Karpas-422 (cell line): ENCODE data around the gene HIC1. TPM values are rescaled to one million over a fixed set of nuclear protein-coding genes. Genes with fewer than 3 reads are reported as not detected.

Source experiments
- DNase-seq: peaks from one replicate; pipeline ENCODE4 v3.0.0-alpha.2; 2015
- H2AFZ ChIP-seq: fragments of 200-600 bp; sonication (generic); 2 replicates; pipeline ENCODE4 v1.6.1; 2014; ENCODE audit warnings: antibody characterized with exemption, low read length, mixed read lengths
- H3K27ac ChIP-seq: fragments of 200-600 bp; sonication (generic); 2 replicates; pipeline ENCODE4 v1.5.1; 2014; ENCODE audit warnings: mild to moderate bottlenecking, low read length, moderate library complexity
- H3K27me3 ChIP-seq: fragments of 200-600 bp; sonication (generic); 2 replicates; pipeline ENCODE4 v1.6.1; 2014; ENCODE audit warnings: low read length, mixed read lengths
- H3K36me3 ChIP-seq: fragments of 200-600 bp; sonication (generic); 2 replicates; pipeline ENCODE4 v1.6.1; 2014; ENCODE audit warnings: low read length, mixed read lengths; ENCODE audit not compliant: insufficient read depth
- H3K4me1 ChIP-seq: fragments of 200-600 bp; sonication (generic); 2 replicates; pipeline ENCODE4 v1.6.1; 2014; ENCODE audit warnings: mild to moderate bottlenecking, low read length, mixed read lengths
- H3K4me2 ChIP-seq: fragments of 200-600 bp; sonication (generic); 2 replicates; pipeline ENCODE4 v1.6.1; 2014; ENCODE audit warnings: low read length, low read depth, mild to moderate bottlenecking; ENCODE audit not compliant: poor library complexity, severe bottlenecking
- H3K4me3 ChIP-seq: fragments of 200-600 bp; sonication (generic); 2 replicates; pipeline ENCODE4 v1.5.1; 2014; ENCODE audit warnings: mild to moderate bottlenecking, antibody characterized with exemption, low read length, mixed read lengths
- H3K79me2 ChIP-seq: fragments of 200-600 bp; sonication (generic); 2 replicates; pipeline ENCODE4 v1.6.1; 2014; ENCODE audit warnings: mild to moderate bottlenecking, low read length, mixed read lengths
- H3K9ac ChIP-seq: fragments of 200-600 bp; sonication (generic); 2 replicates; pipeline ENCODE4 v1.6.0; 2014; ENCODE audit warnings: low read length
- H3K9me2 ChIP-seq: fragments of 200-600 bp; sonication (generic), shearing (Covaris generic); replicated peaks from 2 replicates; pipeline ENCODE4 v1.6.0; 2014; ENCODE audit warnings: mild to moderate bottlenecking, low read length, moderate library complexity; ENCODE audit not compliant: insufficient read depth
- H3K9me3 ChIP-seq: fragments of 300-700, 200-600 bp; sonication (generic); 2 replicates; pipeline ENCODE4 v1.6.1; 2014; ENCODE audit warnings: low read length, mixed read lengths
- H4K20me1 ChIP-seq: fragments of 200-600 bp; sonication (generic); 2 replicates; pipeline ENCODE4 v1.6.1; 2014; ENCODE audit warnings: mild to moderate bottlenecking, antibody characterized with exemption, low read length, low read depth; ENCODE audit not compliant: insufficient read depth
- total RNA-seq: library from RNA; depleted of rRNA; stranded (reverse); fragments of >200 nt; shearing (Covaris generic); gene quantifications from 2 replicates; pipeline ENCODE4 v1.2.3, GENCODE V29; 2014; ENCODE audit warnings: low replicate concordance

Gene HIC1
- total RNA-seq, 1 experiment from 2014 or later, result 3.2 TPM

- Histone ChIP-seq H3K9ac (no peak overlapping the region), H3K9me2 (no peaks in the 10 kb centered on the region), H3K4me3 (no peak overlapping the region), H3K4me2 (no peak overlapping the region), H3K27me3 (no peaks in the 10 kb centered on the region), H3K36me3 (no peaks in the 10 kb centered on the region), H4K20me1 (peaks cover 6% of the 10 kb centered on the region; the same call in 1 of the 2 replicates), H3K9me3 (no peaks in the 10 kb centered on the region), H3K79me2 (no peaks in the 10 kb centered on the region), H2AFZ (no peak overlapping the region), H3K27ac (no peak overlapping the region), H3K4me1 (peaks cover 41% of the 10 kb centered on the region)
- no peak for DNase-seq
Measured at GRCh38 chr17:2068031-2068518, 13.2 kb downstream of the HIC1 start.

- no peak overlapping the region for H3K9ac ChIP-seq
- no peaks in the 10 kb centered on the region for H3K36me3 ChIP-seq
- no peak overlapping the region for H3K4me2 ChIP-seq
- no peak overlapping the region for H2AFZ ChIP-seq
- H4K20me1 ChIP-seq, result peaks cover under 1% of the 10 kb centered on the region; the same call in 1 of the 2 replicates
- peaks cover 36% of the 10 kb centered on the region for H3K4me1 ChIP-seq
- DNase-seq, result no peak
- no peaks in the 10 kb centered on the region for H3K79me2 ChIP-seq
- no peaks in the 10 kb centered on the region for H3K27me3 ChIP-seq
- H3K9me2 ChIP-seq, result no peaks in the 10 kb centered on the region
- H3K9me3 ChIP-seq, result no peaks in the 10 kb centered on the region
- no peak overlapping the region for H3K4me3 ChIP-seq
- no peak overlapping the region for H3K27ac ChIP-seq
Measured at GRCh38 chr17:2068519-2069051, 13.7 kb downstream of the HIC1 start.

GRCh38 chr17:2070241-2071023, 15.5 kb downstream of the HIC1 start:
- Histone ChIP-seq H2AFZ (no peak overlapping the region), H3K9me3 (no peaks in the 10 kb centered on the region), H3K36me3 (no peaks in the 10 kb centered on the region), H3K27ac (no peak overlapping the region), H4K20me1 (no peaks in the 10 kb centered on the region), H3K4me1 (peaks cover 23% of the 10 kb centered on the region), H3K79me2 (no peaks in the 10 kb centered on the region), H3K4me3 (no peak overlapping the region), H3K4me2 (no peak overlapping the region), H3K9ac (no peak overlapping the region), H3K27me3 (no peaks in the 10 kb centered on the region), H3K9me2 (no peaks in the 10 kb centered on the region)
- DNase-seq, result peak; percentile 58

- no peak overlapping the region for H2AFZ ChIP-seq
- no peaks in the 10 kb centered on the region for H4K20me1 ChIP-seq
- no peaks in the 10 kb centered on the region for H3K79me2 ChIP-seq
- H3K36me3 ChIP-seq, result no peaks in the 10 kb centered on the region
- H3K4me1 ChIP-seq, result peaks cover 18% of the 10 kb centered on the region
- no peaks in the 10 kb centered on the region for H3K9me2 ChIP-seq
- no peaks in the 10 kb centered on the region for H3K27me3 ChIP-seq
- H3K27ac ChIP-seq, result no peak overlapping the region
- no peak overlapping the region for H3K9ac ChIP-seq
- H3K9me3 ChIP-seq, result no peaks in the 10 kb centered on the region
- H3K4me2 ChIP-seq, result no peak overlapping the region
- H3K4me3 ChIP-seq, result no peak overlapping the region
- no peak for DNase-seq
Measured at GRCh38 chr17:2071024-2071385, 16.1 kb downstream of the HIC1 start.

- no peaks in the 10 kb centered on the region for H3K9me2 ChIP-seq
- no peaks in the 10 kb centered on the region for H3K9me3 ChIP-seq
- H3K36me3 ChIP-seq, result no peaks in the 10 kb centered on the region
- H3K27me3 ChIP-seq, result no peaks in the 10 kb centered on the region
- no peak overlapping the region for H2AFZ ChIP-seq
- no peak overlapping the region for H3K4me2 ChIP-seq
- H3K4me1 ChIP-seq, result peaks cover 14% of the 10 kb centered on the region
- no peak overlapping the region for H3K4me3 ChIP-seq
- H4K20me1 ChIP-seq, result no peaks in the 10 kb centered on the region
- DNase-seq, result no peak
- H3K9ac ChIP-seq, result no peak overlapping the region
- H3K27ac ChIP-seq, result no peak overlapping the region
- H3K79me2 ChIP-seq, result no peaks in the 10 kb centered on the region
Measured at GRCh38 chr17:2071455-2072281, 16.8 kb downstream of the HIC1 start.

GRCh38 chr17:2074919-2075318, 20.0 kb downstream of the HIC1 start:
- Histone ChIP-seq H3K27me3 (no peaks in the 10 kb centered on the region), H3K36me3 (no peaks in the 10 kb centered on the region), H3K9me2 (no peaks in the 10 kb centered on the region), H3K4me1 (peaks cover 14% of the 10 kb centered on the region), H3K79me2 (no peaks in the 10 kb centered on the region), H2AFZ (no peak overlapping the region), H3K9me3 (no peaks in the 10 kb centered on the region), H3K4me2 (no peak overlapping the region), H3K9ac (no peak overlapping the region), H3K4me3 (no peak overlapping the region), H3K27ac (no peak overlapping the region), H4K20me1 (no peaks in the 10 kb centered on the region)
- DNase-seq, result no peak

- Histone ChIP-seq H3K9ac (no peak overlapping the region), H3K4me1 (peaks cover 13% of the 10 kb centered on the region), H3K27me3 (no peaks in the 10 kb centered on the region), H3K4me2 (no peak overlapping the region), H3K79me2 (no peaks in the 10 kb centered on the region), H3K27ac (no peak overlapping the region), H3K9me2 (no peaks in the 10 kb centered on the region), H3K9me3 (no peaks in the 10 kb centered on the region), H4K20me1 (no peaks in the 10 kb centered on the region), H3K36me3 (no peaks in the 10 kb centered on the region), H3K4me3 (no peak overlapping the region), H2AFZ (no peak overlapping the region)
- no peak for DNase-seq
Measured at GRCh38 chr17:2075336-2076086, 20.6 kb downstream of the HIC1 start.
